ENCODE results near the gene EIF5A.

GRCh38 chr17:7304179-7304578 lies 3.2 kb upstream of the EIF5A start:
- TF ChIP-seq GATA2 (IDR thresholded peaks at IDR 0.05; ENCODE audit: low read depth, low read length) (no peak), GATA3 (IDR thresholded peaks at IDR 0.05; ENCODE audit: low read depth, low read length) (no peak)
